Measurements from ENCODE around the gene COMMD1.
"Not testable (repeated sequence)": the region's sequence is repeated elsewhere in the genome, so short reads cannot be mapped to it uniquely, and the experiment has no call there.

The COMMD1 gene

GRCh38 chr2:61906186-61906470 lies 654 bp downstream of the COMMD1 start:
- H3K4me1 Mint-ChIP-seq (ENCODE audit: low read depth) = peaks cover 24% of the 10 kb centered on the region
- H3K36me3 Mint-ChIP-seq = no peaks in the 10 kb centered on the region
- H3K27me3 Mint-ChIP-seq = no peaks in the 10 kb centered on the region
- H3K4me3 Mint-ChIP-seq = peak overlapping the region; percentile 97
- no peaks in the 10 kb centered on the region for H3K9me3 Mint-ChIP-seq (ENCODE audit: low read depth)
- peak overlapping the region; percentile 88 for H3K27ac Mint-ChIP-seq

DNA sequence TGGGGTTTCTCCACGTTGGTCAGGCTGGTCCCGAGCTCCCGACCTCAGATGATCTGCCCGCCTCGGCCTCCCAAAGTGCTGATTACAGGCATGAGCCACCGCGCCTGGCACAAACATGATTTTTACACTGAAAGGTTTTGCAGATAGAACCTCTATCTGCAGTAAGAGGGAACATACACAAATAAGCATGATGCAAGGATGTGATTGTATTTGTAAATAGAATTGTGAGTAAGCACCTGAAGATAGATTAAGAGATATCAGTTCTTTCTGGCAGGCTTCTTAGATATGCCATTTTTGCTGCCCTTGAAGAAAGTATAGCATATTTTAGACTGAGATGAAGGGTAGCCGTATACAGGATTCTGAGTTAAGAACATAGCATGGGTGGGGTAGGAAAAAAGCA lies 3.6 kb downstream of the COMMD1 start:
- peaks cover 31% of the 10 kb centered on the region for H3K4me1 Mint-ChIP-seq (ENCODE audit: low read depth)
- no peak overlapping the region for H3K27ac Mint-ChIP-seq
- H3K4me3 Mint-ChIP-seq = no peak overlapping the region
- no peaks in the 10 kb centered on the region for H3K27me3 Mint-ChIP-seq
- no peaks in the 10 kb centered on the region for H3K9me3 Mint-ChIP-seq (ENCODE audit: low read depth)
- no peaks in the 10 kb centered on the region for H3K36me3 Mint-ChIP-seq

- H3K4me1 Mint-ChIP-seq (ENCODE audit: low read depth) = peaks cover 28% of the 10 kb centered on the region
Measured at GRCh38 chr2:61910603-61911002, 5.1 kb downstream of the COMMD1 start.

DNA sequence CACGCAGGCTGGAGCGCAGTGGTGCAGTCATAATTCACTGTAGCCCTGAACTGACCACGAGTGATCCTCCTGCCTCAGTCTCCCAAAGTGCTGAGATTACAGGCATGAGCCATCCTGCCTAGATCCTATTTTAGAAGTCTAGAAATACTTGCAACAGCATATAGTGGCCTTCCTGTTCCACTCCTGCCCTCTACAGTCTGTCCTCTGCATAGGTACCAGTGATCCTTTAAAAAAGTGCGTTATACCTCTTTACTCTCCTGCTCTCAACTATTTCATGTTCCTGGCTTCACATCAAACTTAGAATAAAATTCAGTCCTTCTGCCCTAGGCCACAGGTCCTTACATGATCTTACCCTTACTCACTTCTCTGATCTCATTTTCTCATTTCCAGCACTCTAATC lies 6.0 kb downstream of the COMMD1 start:
- Mint-ChIP-seq H3K4me1 (ENCODE audit: low read depth) (peaks cover 23% of the 10 kb centered on the region), H3K9me3 (ENCODE audit: low read depth) (no peaks in the 10 kb centered on the region), H3K4me3 (no peak overlapping the region), H3K27me3 (no peaks in the 10 kb centered on the region), H3K36me3 (no peaks in the 10 kb centered on the region), H3K27ac (no peak overlapping the region)

More at GRCh38 chr2:61910603-61911002, 5.1 kb downstream of the COMMD1 start:
- no peaks in the 10 kb centered on the region for H3K36me3 Mint-ChIP-seq
- H3K27ac Mint-ChIP-seq = no peak overlapping the region
- no peak overlapping the region for H3K4me3 Mint-ChIP-seq
- no peaks in the 10 kb centered on the region for H3K27me3 Mint-ChIP-seq
- H3K9me3 Mint-ChIP-seq (ENCODE audit: low read depth) = no peaks in the 10 kb centered on the region

- not testable (repeated sequence) for H3K27ac Mint-ChIP-seq; H3K9me3 Mint-ChIP-seq (ENCODE audit: low read depth); H3K4me1 Mint-ChIP-seq (ENCODE audit: low read depth); H3K36me3 Mint-ChIP-seq; H3K4me3 Mint-ChIP-seq; H3K27me3 Mint-ChIP-seq
Measured at GRCh38 chr2:61914794-61915193, 9.3 kb downstream of the COMMD1 start.

GRCh38 chr2:61920548-61920947 lies 15.1 kb downstream of the COMMD1 start:
- H3K36me3 Mint-ChIP-seq = peaks cover 4% of the 10 kb centered on the region
- H3K27ac Mint-ChIP-seq = no peak overlapping the region
- H3K4me3 Mint-ChIP-seq = no peak overlapping the region
- H3K9me3 Mint-ChIP-seq (ENCODE audit: low read depth) = no peaks in the 10 kb centered on the region
- H3K27me3 Mint-ChIP-seq = no peaks in the 10 kb centered on the region
- no peaks in the 10 kb centered on the region for H3K4me1 Mint-ChIP-seq (ENCODE audit: low read depth)

DNA sequence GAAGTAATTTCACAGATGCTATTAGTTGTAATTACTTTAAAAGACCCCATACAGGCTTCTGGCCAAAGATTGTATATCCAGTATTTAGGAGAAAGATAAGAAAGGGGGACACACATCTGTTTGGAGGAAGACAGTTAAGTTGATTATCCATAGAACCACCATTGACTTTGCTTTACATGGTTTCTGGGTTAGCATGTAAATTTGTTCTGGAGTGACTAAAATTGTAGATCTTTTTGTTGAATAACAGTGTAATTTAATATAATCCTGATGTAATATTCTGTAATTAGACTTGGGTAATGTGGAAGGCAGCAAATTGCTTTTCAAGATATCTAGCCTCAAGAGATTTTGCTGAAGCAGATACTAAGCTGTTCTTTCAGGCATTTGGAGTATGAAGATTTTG lies 17.2 kb downstream of the COMMD1 start:
- H3K27me3 Mint-ChIP-seq = no peaks in the 10 kb centered on the region
- no peaks in the 10 kb centered on the region for H3K9me3 Mint-ChIP-seq (ENCODE audit: low read depth)
- peaks cover 7% of the 10 kb centered on the region for H3K36me3 Mint-ChIP-seq
- H3K4me1 Mint-ChIP-seq (ENCODE audit: low read depth) = no peaks in the 10 kb centered on the region
- H3K27ac Mint-ChIP-seq = no peak overlapping the region
- no peak overlapping the region for H3K4me3 Mint-ChIP-seq

GRCh38 chr2:61924895-61925663 lies 19.6 kb downstream of the COMMD1 start:
- H3K4me3 Mint-ChIP-seq = no peak overlapping the region
- no peaks in the 10 kb centered on the region for H3K9me3 Mint-ChIP-seq (ENCODE audit: low read depth)
- H3K27ac Mint-ChIP-seq = no peak overlapping the region
- peaks cover 10% of the 10 kb centered on the region for H3K36me3 Mint-ChIP-seq
- no peaks in the 10 kb centered on the region for H3K27me3 Mint-ChIP-seq
- H3K4me1 Mint-ChIP-seq (ENCODE audit: low read depth) = no peaks in the 10 kb centered on the region

DNA sequence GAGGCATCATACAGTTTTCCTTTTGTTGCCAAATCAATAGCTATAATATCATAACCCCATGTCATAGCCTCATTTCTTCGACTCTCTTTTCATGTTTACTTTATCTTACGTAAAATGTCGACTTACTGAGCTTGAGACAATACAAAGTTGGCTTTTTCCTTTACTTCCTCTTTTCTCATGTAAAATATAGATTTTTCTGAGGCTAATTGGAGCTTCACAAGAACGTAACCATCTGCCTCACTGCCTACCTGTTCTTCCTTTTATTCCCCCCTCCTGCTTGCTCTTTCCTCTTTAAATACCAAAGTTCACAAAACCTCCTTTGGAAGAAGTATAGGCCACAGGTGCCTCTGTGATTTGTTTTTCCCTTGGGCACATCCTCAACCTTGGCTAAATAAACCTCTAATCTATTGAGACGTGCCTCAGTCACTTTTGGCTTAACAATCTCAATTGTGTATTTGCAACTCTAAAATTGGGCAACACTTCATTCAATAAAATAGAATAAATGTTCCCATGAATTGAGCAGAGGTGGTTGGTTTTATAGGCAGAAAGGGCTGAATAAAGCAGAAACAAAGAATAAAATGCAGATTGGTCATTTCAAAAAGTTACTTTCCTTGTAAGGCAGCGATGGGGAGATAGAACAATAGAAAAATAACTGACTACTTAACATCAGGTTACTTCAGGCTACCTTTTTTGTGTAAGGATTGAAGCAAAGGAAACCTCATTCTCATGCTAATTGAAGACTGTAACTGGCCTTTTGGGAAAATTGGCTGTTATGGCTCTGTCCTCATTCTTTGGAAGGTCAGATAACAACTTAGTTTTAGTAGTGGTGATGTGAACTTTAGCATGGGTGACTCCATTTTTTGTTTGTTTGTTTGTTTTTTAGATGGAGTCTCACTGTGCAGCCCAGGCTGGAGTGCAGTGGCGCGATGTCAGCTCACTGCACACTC lies 21.3 kb downstream of the COMMD1 start:
- H3K9me3 Mint-ChIP-seq (ENCODE audit: low read depth) = no peaks in the 10 kb centered on the region
- no peaks in the 10 kb centered on the region for H3K4me1 Mint-ChIP-seq (ENCODE audit: low read depth)
- H3K4me3 Mint-ChIP-seq = no peak overlapping the region
- peaks cover 8% of the 10 kb centered on the region for H3K36me3 Mint-ChIP-seq
- no peaks in the 10 kb centered on the region for H3K27me3 Mint-ChIP-seq
- no peak overlapping the region for H3K27ac Mint-ChIP-seq

GRCh38 chr2:61928826-61929461 lies 23.5 kb downstream of the COMMD1 start:
- peaks cover 15% of the 10 kb centered on the region for H3K36me3 Mint-ChIP-seq
- no peaks in the 10 kb centered on the region for H3K4me1 Mint-ChIP-seq (ENCODE audit: low read depth)
- no peaks in the 10 kb centered on the region for H3K27me3 Mint-ChIP-seq
- no peak overlapping the region for H3K4me3 Mint-ChIP-seq
- H3K27ac Mint-ChIP-seq = no peak overlapping the region
- no peaks in the 10 kb centered on the region for H3K9me3 Mint-ChIP-seq (ENCODE audit: low read depth)

- no peaks in the 10 kb centered on the region for H3K4me1 Mint-ChIP-seq (ENCODE audit: low read depth)
- H3K9me3 Mint-ChIP-seq (ENCODE audit: low read depth) = no peaks in the 10 kb centered on the region
- H3K36me3 Mint-ChIP-seq = peaks cover 14% of the 10 kb centered on the region
- no peak overlapping the region for H3K27ac Mint-ChIP-seq
- no peak overlapping the region for H3K4me3 Mint-ChIP-seq
- H3K27me3 Mint-ChIP-seq = no peaks in the 10 kb centered on the region
Measured at GRCh38 chr2:61937098-61937497, 31.6 kb downstream of the COMMD1 start.

- no peaks in the 10 kb centered on the region for H3K9me3 Mint-ChIP-seq (ENCODE audit: low read depth)
- H3K27me3 Mint-ChIP-seq = no peaks in the 10 kb centered on the region
- H3K36me3 Mint-ChIP-seq = peaks cover 8% of the 10 kb centered on the region
- H3K4me3 Mint-ChIP-seq = no peak overlapping the region
- H3K27ac Mint-ChIP-seq = no peak overlapping the region
- no peaks in the 10 kb centered on the region for H3K4me1 Mint-ChIP-seq (ENCODE audit: low read depth)
Measured at GRCh38 chr2:61937886-61938285, 32.4 kb downstream of the COMMD1 start.

GRCh38 chr2:61938511-61938910 lies 33.0 kb downstream of the COMMD1 start:
- H3K36me3 Mint-ChIP-seq = peaks cover 11% of the 10 kb centered on the region
- H3K4me3 Mint-ChIP-seq = no peak overlapping the region
- H3K27ac Mint-ChIP-seq = no peak overlapping the region
- no peaks in the 10 kb centered on the region for H3K27me3 Mint-ChIP-seq
- H3K4me1 Mint-ChIP-seq (ENCODE audit: low read depth) = peaks cover 4% of the 10 kb centered on the region
- H3K9me3 Mint-ChIP-seq (ENCODE audit: low read depth) = no peaks in the 10 kb centered on the region

DNA sequence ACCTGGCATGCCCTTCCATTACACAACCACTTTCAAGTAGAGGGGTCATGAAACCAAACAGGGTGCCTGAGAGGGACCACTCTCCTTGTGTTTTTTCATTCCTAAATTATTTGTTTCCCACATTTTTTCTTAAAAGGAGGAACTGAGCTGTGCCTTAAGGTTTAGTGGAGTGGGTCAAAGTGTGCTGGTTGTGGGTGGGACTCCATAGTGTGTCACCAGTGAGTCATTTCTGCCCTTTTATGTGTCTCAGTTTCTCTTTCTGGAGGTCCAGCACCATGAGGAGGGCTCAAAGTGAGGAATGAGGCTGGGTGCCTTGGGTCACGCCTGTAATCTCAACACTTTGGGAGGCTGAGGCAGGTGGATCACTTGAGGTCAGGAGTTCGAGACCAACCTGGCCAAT lies 37.8 kb downstream of the COMMD1 start:
- peak overlapping the region; percentile 6 for H3K27ac Mint-ChIP-seq
- H3K27me3 Mint-ChIP-seq = no peaks in the 10 kb centered on the region
- H3K4me1 Mint-ChIP-seq (ENCODE audit: low read depth) = peaks cover 4% of the 10 kb centered on the region
- no peak overlapping the region for H3K4me3 Mint-ChIP-seq
- H3K36me3 Mint-ChIP-seq = peaks cover 9% of the 10 kb centered on the region
- no peaks in the 10 kb centered on the region for H3K9me3 Mint-ChIP-seq (ENCODE audit: low read depth)

DNA sequence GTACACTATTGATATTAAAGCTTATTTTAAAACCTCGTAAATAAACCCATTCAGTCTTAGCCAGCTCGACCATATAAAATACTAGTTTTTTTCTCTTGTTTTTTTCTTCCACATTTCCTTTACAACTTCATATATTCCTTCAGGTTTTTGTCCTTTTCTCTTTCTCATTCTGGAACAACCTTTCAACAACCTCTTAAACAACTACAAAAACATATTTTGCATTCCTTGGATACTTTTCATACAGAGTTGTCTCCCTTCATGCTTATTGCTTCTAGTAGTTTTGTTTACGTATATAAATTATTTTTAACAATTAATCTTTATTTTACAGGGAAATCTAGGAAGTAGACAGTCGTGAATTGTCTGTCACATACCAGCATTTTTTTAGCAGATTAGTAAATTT lies 41.2 kb downstream of the COMMD1 start:
- Mint-ChIP-seq H3K4me3 (no peak overlapping the region), H3K27ac (no peak overlapping the region), H3K27me3 (no peaks in the 10 kb centered on the region), H3K36me3 (peaks cover 16% of the 10 kb centered on the region), H3K4me1 (ENCODE audit: low read depth) (peaks cover 4% of the 10 kb centered on the region), H3K9me3 (ENCODE audit: low read depth) (peaks cover 2% of the 10 kb centered on the region)
